ENCODE data around the gene SLC22A24. TPM values are rescaled to one million over a fixed set of nuclear protein-coding genes. Genes with fewer than 3 reads are reported as not detected.

Gene SLC22A24
- total RNA-seq (not detected in 2 replicates), polyA plus RNA-seq (not detected in 2 replicates), polyA minus RNA-seq (ENCODE audit: low replicate concordance) (not detected in 2 replicates)
- not detected in 2 replicates for polyA plus RNA-seq (2012)

- no peaks in the 10 kb centered on the region for H3K27me3 ChIP-seq (ENCODE audit: control insufficient read depth, insufficient read depth, low read length)
- no peaks in the 10 kb centered on the region for H3K36me3 ChIP-seq (ENCODE audit: control insufficient read depth, insufficient read depth, low read length)
- H3K4me3 ChIP-seq (replicated peaks in 1 of 4; ENCODE audit: control extremely low read depth in 1 of 4, insufficient read depth in 1 of 4, low read depth in 3 of 4, low read length in 4 of 4), result no peak within 1 kb of the TSS
- H4K20me1 ChIP-seq (ENCODE audit: control insufficient read depth, extremely low read depth, insufficient read depth, low read length), result no peaks in the 10 kb centered on the region
- no peak for DNase-seq (ENCODE audit: low read depth in 2 of 2)
- no peaks in the 10 kb centered on the region for H3K79me2 ChIP-seq (ENCODE audit: control insufficient read depth, insufficient read depth, low read length)
- no peak within 1 kb of the TSS for H3K27ac ChIP-seq (ENCODE audit: insufficient read depth, low read length)
- H2AFZ ChIP-seq (ENCODE audit: low read length), result no peak within 1 kb of the TSS
- no peaks in the 10 kb centered on the region for H3K9me3 ChIP-seq (ENCODE audit: control insufficient read depth, insufficient read depth, low read depth, low read length)
- H3K4me1 ChIP-seq (ENCODE audit: control insufficient read depth, extremely low read depth, insufficient read depth, low read length), result no peaks in the 10 kb centered on the region
- TF ChIP-seq CTCF (conservative IDR thresholded peaks at IDR 0.05 in 1 of 2, IDR thresholded peaks at IDR 0.05 in 1 of 2; ENCODE audit: low read depth in 1 of 2, low read length in 2 of 2) (no peak), EZH2 (IDR thresholded peaks at IDR 0.05; ENCODE audit: low read length, missing control alignments) (no peak)
- no peak within 1 kb of the TSS for H3K9ac ChIP-seq (ENCODE audit: insufficient read depth, low read length)
- H3K4me2 ChIP-seq (ENCODE audit: extremely low read depth, insufficient read depth, low read length), result no peak within 1 kb of the TSS
Measured at GRCh38 chr11:63144121-63144520, at the start of gene SLC22A24. Gene SLC22A24, minus strand, starts transcription at chr11:63144221. Its CDS starts 442 bp downstream, at chr11:63143779.

GRCh38 chr11:63180536-63180935 lies 36.5 kb upstream of the SLC22A24 start:
- Histone ChIP-seq H4K20me1 (ENCODE audit: control insufficient read depth, extremely low read depth, insufficient read depth, low read length) (no peaks in the 10 kb centered on the region), H3K36me3 (ENCODE audit: control insufficient read depth, insufficient read depth, low read length) (no peaks in the 10 kb centered on the region), H3K4me1 (ENCODE audit: control insufficient read depth, extremely low read depth, insufficient read depth, low read length) (no peaks in the 10 kb centered on the region), H3K9ac (ENCODE audit: insufficient read depth, low read length) (no peak overlapping the region), H2AFZ (ENCODE audit: low read length) (no peak overlapping the region), H3K9me3 (ENCODE audit: control insufficient read depth, insufficient read depth, low read depth, low read length) (no peaks in the 10 kb centered on the region), H3K4me3 (replicated peaks in 1 of 4; ENCODE audit: control extremely low read depth in 1 of 4, insufficient read depth in 1 of 4, low read depth in 3 of 4, low read length in 4 of 4) (no peak overlapping the region), H3K27ac (ENCODE audit: insufficient read depth, low read length) (no peak overlapping the region), H3K27me3 (ENCODE audit: control insufficient read depth, insufficient read depth, low read length) (no peaks in the 10 kb centered on the region), H3K4me2 (ENCODE audit: extremely low read depth, insufficient read depth, low read length) (no peak overlapping the region), H3K79me2 (ENCODE audit: control insufficient read depth, insufficient read depth, low read length) (no peaks in the 10 kb centered on the region)
- DNase-seq (ENCODE audit: low read depth in 2 of 2), result no peak
- TF ChIP-seq CTCF (conservative IDR thresholded peaks at IDR 0.05 in 1 of 2, IDR thresholded peaks at IDR 0.05 in 1 of 2; ENCODE audit: low read depth in 1 of 2, low read length in 2 of 2) (no peak), EZH2 (IDR thresholded peaks at IDR 0.05; ENCODE audit: low read length, missing control alignments) (no peak)

- no peak overlapping the region for H3K4me2 ChIP-seq (ENCODE audit: extremely low read depth, insufficient read depth, low read length)
- TF ChIP-seq CTCF (conservative IDR thresholded peaks at IDR 0.05 in 1 of 2, IDR thresholded peaks at IDR 0.05 in 1 of 2; ENCODE audit: low read depth in 1 of 2, low read length in 2 of 2), result no peak
- TF ChIP-seq EZH2 (IDR thresholded peaks at IDR 0.05; ENCODE audit: low read length, missing control alignments), result no peak
- no peaks in the 10 kb centered on the region for H3K9me3 ChIP-seq (ENCODE audit: control insufficient read depth, insufficient read depth, low read depth, low read length)
- no peaks in the 10 kb centered on the region for H3K79me2 ChIP-seq (ENCODE audit: control insufficient read depth, insufficient read depth, low read length)
- H3K9ac ChIP-seq (ENCODE audit: insufficient read depth, low read length), result no peak overlapping the region
- H3K27ac ChIP-seq (ENCODE audit: insufficient read depth, low read length), result no peak overlapping the region
- DNase-seq (ENCODE audit: low read depth in 2 of 2), result no peak
- H2AFZ ChIP-seq (ENCODE audit: low read length), result no peak overlapping the region
- H4K20me1 ChIP-seq (ENCODE audit: control insufficient read depth, extremely low read depth, insufficient read depth, low read length), result no peaks in the 10 kb centered on the region
- no peak overlapping the region for H3K4me3 ChIP-seq (replicated peaks in 1 of 4; ENCODE audit: control extremely low read depth in 1 of 4, insufficient read depth in 1 of 4, low read depth in 3 of 4, low read length in 4 of 4)
- no peaks in the 10 kb centered on the region for H3K4me1 ChIP-seq (ENCODE audit: control insufficient read depth, extremely low read depth, insufficient read depth, low read length)
- H3K36me3 ChIP-seq (ENCODE audit: control insufficient read depth, insufficient read depth, low read length), result no peaks in the 10 kb centered on the region
- H3K27me3 ChIP-seq (ENCODE audit: control insufficient read depth, insufficient read depth, low read length), result no peaks in the 10 kb centered on the region
Measured at GRCh38 chr11:63179432-63180041, 35.5 kb upstream of the SLC22A24 start.
